Measurements from ENCODE around the gene EXOC5. TPM values are rescaled to one million over a fixed set of nuclear protein-coding genes. Genes with fewer than 3 reads are reported as not detected.

EXOC5 gene
- polyA plus RNA-seq, 1 donor (not counting 4 experiments of a cell fraction or from before 2014, with no cell fraction given): 48.2 TPM

GRCh38 chr14:57153286-57153685 lies 115.4 kb downstream of the EXOC5 start:
- Histone ChIP-seq H3K27me3 (ENCODE audit: control insufficient read depth, extremely low read depth, insufficient read depth, low read length) (no peaks in the 10 kb centered on the region), H3K27ac (ENCODE audit: control insufficient read depth, insufficient read depth, low read length) (no peak overlapping the region), H3K9me3 (ENCODE audit: control insufficient read depth, low read depth, low read length) (no peaks in the 10 kb centered on the region), H2AFZ (ENCODE audit: control insufficient read depth, low read length) (no peak overlapping the region), H3K4me1 (ENCODE audit: control insufficient read depth, extremely low read depth, insufficient read depth, low read length) (no peaks in the 10 kb centered on the region), H3K4me2 (ENCODE audit: control insufficient read depth, extremely low read depth, insufficient read depth, low read depth, low read length) (no peak overlapping the region), H3K79me2 (ENCODE audit: control insufficient read depth, insufficient read depth, low read length) (no peaks in the 10 kb centered on the region), H3K9me1 (ENCODE audit: control insufficient read depth, extremely low read depth, insufficient read depth, low read length) (no peaks in the 10 kb centered on the region), H4K20me1 (ENCODE audit: control insufficient read depth, extremely low read depth, insufficient read depth, low read length) (no peaks in the 10 kb centered on the region), H3K36me3 (ENCODE audit: control insufficient read depth in 2 of 2, extremely low read depth in 1 of 2, insufficient read depth in 2 of 2, low read length in 2 of 2) (no peaks in the 10 kb centered on the region), H3K4me3 (ENCODE audit: control insufficient read depth in 2 of 3, extremely low read depth in 1 of 3, insufficient read depth in 2 of 3, low read depth in 1 of 3, low read length in 3 of 3) (no peak overlapping the region), H3K9ac (ENCODE audit: control insufficient read depth, extremely low read depth, insufficient read depth, low read length) (no peak overlapping the region)
- dilution Hi-C loops (cut with MboI; ENCODE audit: extremely low pct_ligation_motif_present, low sequenced_read_pairs): no loop called here
- FAIRE-seq (no peak), DNase-seq (ENCODE audit: low read depth, low spot score) (no peak)
- no peak for TF ChIP-seq EZH2 (IDR thresholded peaks at IDR 0.05; ENCODE audit: low read length)
- no peak for TF ChIP-seq CTCF (optimal IDR thresholded peaks at IDR 0.05 in 1 of 3, IDR thresholded peaks at IDR 0.05 in 1 of 3, conservative IDR thresholded peaks at IDR 0.05 in 1 of 3; ENCODE audit: extremely low read depth in 1 of 3, insufficient read depth in 2 of 3, low read length in 3 of 3)

Other genes with a start within 250 kb of the EXOC5 start
- 24.9 to 35.8 TPM (median 30.7 TPM) in 3 replicates for gene AP5M1, start 66 bp upstream of the EXOC5 start, polyA plus RNA-seq
- 8.1 to 19.4 TPM (median 13.4 TPM) in 3 replicates for gene NAA30, start 121.7 kb upstream of the EXOC5 start, polyA plus RNA-seq
- not detected in 3 replicates for gene CCDC198, start 225.0 kb upstream of the EXOC5 start, polyA plus RNA-seq

All from keratinocyte (primary cell).